NT2/D1 (cell line): Measurements from ENCODE around the gene ZSCAN31.

Experiments used
- SUZ12 ChIP-seq: IDR thresholded peaks from 2 replicates; pipeline ENCODE4 v1.6.1; 2011; ENCODE audit not compliant: insufficient read length, insufficient read depth; ENCODE audit errors: extremely low read depth
- YY1 ChIP-seq: IDR thresholded peaks from 2 replicates; pipeline ENCODE4 v1.6.1; 2011; ENCODE audit not compliant: insufficient read length, insufficient read depth

GRCh38 chr6:28373925-28374324, 38.0 kb upstream of the ZSCAN31 start:
- TF ChIP-seq SUZ12 (no peak), YY1 (no peak)
